GM12864 (cell line): ENCODE data around the gene AP4B1.

ENCODE experiments used
- DNase-seq: peaks from one replicate; pipeline ENCODE4 v3.0.0-alpha.2; 2011; ENCODE audit warnings: low read depth
- H3K4me3 ChIP-seq: 2 replicates; pipeline ENCODE4 v1.5.1; 2011; ENCODE audit warnings: mild to moderate bottlenecking, low read depth, low read length, control low read depth
- TF ChIP-seq, protein P1 (sequence below): IDR thresholded peaks from 2 replicates; pipeline ENCODE4 v1.5.1; 2011; ENCODE audit warnings: low read depth, mild to moderate bottlenecking, moderate library complexity, low read length, control low read depth, inconsistent platforms; ENCODE audit errors: missing control alignments

Gene AP4B1

DNA sequence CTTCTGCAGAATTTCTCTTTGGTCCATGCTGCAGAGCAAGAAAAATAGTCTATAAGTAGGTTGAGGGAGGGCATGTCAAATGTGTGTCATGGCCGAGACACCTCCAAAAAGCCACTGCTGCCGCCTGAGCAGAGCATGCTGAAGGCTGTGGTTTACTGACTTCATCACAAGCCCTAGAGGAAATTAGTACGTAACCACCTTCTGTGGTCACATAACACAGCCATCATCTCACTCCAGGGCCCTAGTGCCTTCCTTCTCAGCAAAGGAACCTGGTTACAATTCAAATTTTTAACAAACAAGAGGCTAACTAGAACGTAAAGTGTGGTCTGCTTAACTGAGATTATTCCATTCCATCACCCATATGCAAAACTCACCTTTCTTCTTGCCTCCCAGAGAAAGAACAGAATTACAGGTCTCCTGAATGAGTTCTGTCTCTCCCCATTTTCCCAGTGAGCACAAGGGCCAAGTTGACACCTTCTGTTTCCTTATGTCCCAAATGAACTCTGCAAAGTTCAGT is 32.9 kb downstream of the AP4B1 start, which contains the start of gene PTPN22:
PTPN22 (minus strand) TSS at position 116 of the 517 bp plus-strand sequence.
- TF ChIP-seq, protein P1, sequence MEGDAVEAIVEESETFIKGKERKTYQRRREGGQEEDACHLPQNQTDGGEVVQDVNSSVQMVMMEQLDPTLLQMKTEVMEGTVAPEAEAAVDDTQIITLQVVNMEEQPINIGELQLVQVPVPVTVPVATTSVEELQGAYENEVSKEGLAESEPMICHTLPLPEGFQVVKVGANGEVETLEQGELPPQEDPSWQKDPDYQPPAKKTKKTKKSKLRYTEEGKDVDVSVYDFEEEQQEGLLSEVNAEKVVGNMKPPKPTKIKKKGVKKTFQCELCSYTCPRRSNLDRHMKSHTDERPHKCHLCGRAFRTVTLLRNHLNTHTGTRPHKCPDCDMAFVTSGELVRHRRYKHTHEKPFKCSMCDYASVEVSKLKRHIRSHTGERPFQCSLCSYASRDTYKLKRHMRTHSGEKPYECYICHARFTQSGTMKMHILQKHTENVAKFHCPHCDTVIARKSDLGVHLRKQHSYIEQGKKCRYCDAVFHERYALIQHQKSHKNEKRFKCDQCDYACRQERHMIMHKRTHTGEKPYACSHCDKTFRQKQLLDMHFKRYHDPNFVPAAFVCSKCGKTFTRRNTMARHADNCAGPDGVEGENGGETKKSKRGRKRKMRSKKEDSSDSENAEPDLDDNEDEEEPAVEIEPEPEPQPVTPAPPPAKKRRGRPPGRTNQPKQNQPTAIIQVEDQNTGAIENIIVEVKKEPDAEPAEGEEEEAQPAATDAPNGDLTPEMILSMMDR: no peak
- peak; percentile 88 for DNase-seq
- H3K4me3 ChIP-seq: peak within 1 kb of the TSS; percentile 77

- DNase-seq: no peak
- TF ChIP-seq, protein P1: no peak
- H3K4me3 ChIP-seq: peak overlapping the region; percentile 77
These were observed 33.8 kb downstream of the AP4B1 start for GRCh38 chr1:113870778-113871177.

- no peak overlapping the region for H3K4me3 ChIP-seq
- DNase-seq: no peak
- TF ChIP-seq, protein P1: no peak
These were observed 36.1 kb downstream of the AP4B1 start for GRCh38 chr1:113868387-113869083.

DNA sequence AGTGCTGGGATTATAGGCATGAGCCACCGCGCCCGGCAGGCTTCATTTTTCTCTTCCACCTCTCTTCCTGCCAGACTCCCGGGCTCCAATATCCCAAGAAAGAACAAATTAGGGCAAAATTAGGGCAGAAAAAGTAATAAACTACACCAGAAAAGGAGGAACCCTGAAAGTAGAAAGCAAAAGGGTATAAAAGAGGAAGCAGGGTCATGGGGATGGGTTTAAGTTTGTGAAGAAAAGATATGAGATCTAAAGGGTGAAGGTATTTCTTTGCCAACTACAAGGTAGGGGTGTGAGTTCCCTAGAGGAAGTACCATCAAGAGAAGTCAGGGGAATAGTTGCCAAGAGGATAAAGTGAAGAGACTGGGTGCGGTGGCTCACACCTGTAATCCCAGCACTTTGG is 43.0 kb downstream of the AP4B1 start:
- TF ChIP-seq, protein P1: no peak
- H3K4me3 ChIP-seq: no peak overlapping the region
- DNase-seq: no peak

DNA sequence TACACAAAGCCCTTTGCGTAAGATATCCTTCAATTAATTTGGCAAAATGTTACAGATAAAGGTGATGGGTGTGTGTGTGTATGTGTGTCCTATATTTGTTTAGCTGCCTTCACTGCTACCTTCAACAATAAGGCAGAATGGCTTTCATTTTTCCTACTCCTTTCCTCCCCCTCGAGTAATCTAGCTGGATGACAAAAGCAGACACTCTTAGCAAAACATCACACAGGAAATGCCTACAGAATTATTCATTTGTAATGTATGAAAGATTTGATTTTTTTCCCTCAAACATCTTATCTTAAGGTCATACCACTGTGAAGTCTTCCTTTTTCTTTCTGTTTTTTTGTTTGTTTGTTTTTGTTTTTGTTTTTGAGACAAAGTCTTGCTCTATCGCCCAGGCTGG is 43.7 kb downstream of the AP4B1 start:
- no peak overlapping the region for H3K4me3 ChIP-seq
- DNase-seq: no peak
- TF ChIP-seq, protein P1: no peak

DNA sequence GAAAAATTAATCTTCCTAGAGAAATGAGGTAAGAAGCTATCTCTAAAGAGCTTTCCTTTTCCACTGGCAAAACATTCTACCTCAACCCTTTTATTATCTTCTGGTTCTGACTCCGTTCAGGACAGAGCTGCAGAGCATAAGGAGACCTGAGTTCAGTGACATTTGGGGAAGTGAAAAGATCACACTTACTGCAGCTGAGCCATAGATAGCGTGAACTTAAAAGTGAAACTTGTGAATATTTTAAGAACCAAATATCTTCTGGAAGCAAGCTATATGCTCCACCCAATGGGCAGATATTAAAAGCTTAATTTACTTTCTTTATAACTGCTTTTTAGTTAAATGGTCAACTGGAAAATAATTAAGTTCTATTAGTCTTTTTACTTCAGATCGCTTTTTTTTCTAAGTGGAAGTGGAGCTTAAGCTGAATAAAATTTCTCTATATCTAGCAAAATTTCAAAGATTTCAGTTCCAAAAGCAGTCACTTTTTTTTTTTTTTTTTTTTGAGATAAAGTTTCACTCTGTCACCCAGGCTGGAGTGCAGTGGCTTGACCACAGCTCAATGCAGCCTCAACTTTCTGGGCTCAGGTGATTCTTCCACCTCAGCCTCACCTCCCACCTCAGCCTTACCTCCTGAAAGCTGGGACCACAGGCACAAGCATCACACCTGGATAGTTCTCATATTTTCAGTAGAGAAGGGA is 45.0 kb downstream of the AP4B1 start:
- DNase-seq: peak; percentile 85
- TF ChIP-seq, protein P1: no peak
- peak overlapping the region; percentile 41 for H3K4me3 ChIP-seq
